ENCODE measurements around the gene NLK.
"Not testable (repeated sequence)": the region's sequence is repeated elsewhere in the genome, so short reads cannot be mapped to it uniquely, and the experiment has no call there.

NLK gene

DNA sequence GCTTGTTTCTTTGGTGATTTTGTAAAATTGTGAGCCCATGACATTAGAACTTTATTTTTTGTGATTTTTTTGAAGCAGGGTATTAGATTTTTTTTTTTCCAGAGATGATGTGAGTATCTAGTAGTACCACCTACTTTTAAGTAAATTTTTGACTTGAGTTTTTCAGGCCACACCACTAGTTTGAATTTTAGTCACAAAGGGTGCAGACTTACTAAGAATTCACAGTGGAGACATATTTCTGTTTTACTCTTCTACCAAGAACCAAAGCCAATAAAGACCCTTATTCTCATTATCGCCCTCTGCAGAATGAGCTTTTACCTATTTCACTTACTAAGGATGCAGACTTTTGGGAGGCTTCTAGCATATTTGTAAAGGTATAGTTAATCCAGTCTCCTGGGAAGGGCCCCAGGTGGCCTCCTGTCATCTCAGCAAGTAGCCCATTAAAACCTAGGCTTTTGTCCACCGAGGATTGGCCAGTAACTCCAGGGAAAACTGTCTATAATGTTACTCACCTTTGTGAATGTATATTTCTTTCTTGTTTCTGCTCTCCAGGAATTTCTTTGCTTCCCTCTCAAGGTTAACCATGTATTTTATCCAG, 30.6 kb downstream of the NLK start:
- Histone ChIP-seq H3K18ac (ENCODE audit: low read length) (no peak overlapping the region), H3K23ac (ENCODE audit: low read depth, low read length, poor library complexity) (no peak overlapping the region), H3K36me3 (replicated peaks in 1 of 2; ENCODE audit: control insufficient read depth in 2 of 2, insufficient read depth in 2 of 2, low read length in 2 of 2) (peaks cover 1 to 6% of the 10 kb centered on the region in 2 donors), H4K91ac (ENCODE audit: low read depth, low read length, poor library complexity) (no peak overlapping the region), H4K8ac (ENCODE audit: low read depth, low read length) (no peak overlapping the region), H2AFZ (ENCODE audit: low read length) (no peak overlapping the region), H2AK5ac (ENCODE audit: low read depth, low read length) (no peak overlapping the region), H2BK12ac (ENCODE audit: low read length) (no peak overlapping the region), H3K9me3 (replicated peaks in 1 of 2; ENCODE audit: control insufficient read depth in 2 of 2, insufficient read depth in 1 of 2, low read depth in 1 of 2, low read length in 2 of 2) (peaks cover 1 to 3% of the 10 kb centered on the region in 2 donors), H3K4me3 (ENCODE audit: low read length in 2 of 2) (no peak overlapping the region), H3K27ac (replicated peaks; ENCODE audit: low read length) (no peak overlapping the region), H3K4me1 (ENCODE audit: control insufficient read depth in 2 of 2, insufficient read depth in 1 of 2, low read depth in 1 of 2, low read length in 2 of 2) (no peaks in the 10 kb centered on the region), H3K14ac (ENCODE audit: low read length) (no peak overlapping the region), H3K9ac (ENCODE audit: low read depth, low read length, poor library complexity) (no peak overlapping the region), H3K79me1 (ENCODE audit: low read depth, low read length) (no peaks in the 10 kb centered on the region), H3K4me2 (ENCODE audit: insufficient read depth, low read length, poor library complexity, severe bottlenecking) (no peak overlapping the region), H2BK15ac (ENCODE audit: low read length) (no peak overlapping the region), H3K27me3 (ENCODE audit: control insufficient read depth in 3 of 3, insufficient read depth in 3 of 3, low read depth in 1 of 3, low read length in 3 of 3) (no peaks in the 10 kb centered on the region), H3K4ac (ENCODE audit: low read length) (no peak overlapping the region), H2BK5ac (ENCODE audit: low read length) (no peak overlapping the region), H2BK120ac (ENCODE audit: low read depth, low read length) (no peak overlapping the region)
- no CpG with 5 or more reads among the region's 2 CpGs for WGBS, 2 donors (ENCODE audit: extremely low coverage in 2 of 2, insufficient read length in 2 of 2, insufficient replicate concordance in 1 of 2)
- no peak for DNase-seq (ENCODE audit: low spot score)

- no peak overlapping the region for H4K91ac ChIP-seq (ENCODE audit: low read depth, low read length, poor library complexity)
- H3K79me1 ChIP-seq (ENCODE audit: low read depth, low read length): no peaks in the 10 kb centered on the region
- H3K14ac ChIP-seq (ENCODE audit: low read length): no peak overlapping the region
- H3K27ac ChIP-seq (replicated peaks; ENCODE audit: low read length): no peak overlapping the region
- H3K4me1 ChIP-seq (ENCODE audit: control insufficient read depth in 2 of 2, insufficient read depth in 1 of 2, low read depth in 1 of 2, low read length in 2 of 2): no peaks in the 10 kb centered on the region
- no peak overlapping the region for H2BK15ac ChIP-seq (ENCODE audit: low read length)
- DNase-seq (ENCODE audit: low spot score): no peak
- H3K4me2 ChIP-seq (ENCODE audit: insufficient read depth, low read length, poor library complexity, severe bottlenecking): no peak overlapping the region
- H2BK5ac ChIP-seq (ENCODE audit: low read length): no peak overlapping the region
- no peak overlapping the region for H3K23ac ChIP-seq (ENCODE audit: low read depth, low read length, poor library complexity)
- no peak overlapping the region for H3K9ac ChIP-seq (ENCODE audit: low read depth, low read length, poor library complexity)
- no CpG with 5 or more reads among the region's 3 CpGs for WGBS, 2 donors (ENCODE audit: extremely low coverage in 2 of 2, insufficient read length in 2 of 2, insufficient replicate concordance in 1 of 2)
- peaks cover 1% of the 10 kb centered on the region in 2 donors for H3K36me3 ChIP-seq (replicated peaks in 1 of 2; ENCODE audit: control insufficient read depth in 2 of 2, insufficient read depth in 2 of 2, low read length in 2 of 2)
- H4K8ac ChIP-seq (ENCODE audit: low read depth, low read length): no peak overlapping the region
- H2BK120ac ChIP-seq (ENCODE audit: low read depth, low read length): no peak overlapping the region
- no peak overlapping the region for H3K4me3 ChIP-seq (ENCODE audit: low read length in 2 of 2)
- H2AFZ ChIP-seq (ENCODE audit: low read length): no peak overlapping the region
- H3K18ac ChIP-seq (ENCODE audit: low read length): no peak overlapping the region
- H3K4ac ChIP-seq (ENCODE audit: low read length): no peak overlapping the region
- H2BK12ac ChIP-seq (ENCODE audit: low read length): no peak overlapping the region
- no peaks in the 10 kb centered on the region for H3K27me3 ChIP-seq (ENCODE audit: control insufficient read depth in 3 of 3, insufficient read depth in 3 of 3, low read depth in 1 of 3, low read length in 3 of 3)
- no peak overlapping the region for H2AK5ac ChIP-seq (ENCODE audit: low read depth, low read length)
- H3K9me3 ChIP-seq (replicated peaks in 1 of 2; ENCODE audit: control insufficient read depth in 2 of 2, insufficient read depth in 1 of 2, low read depth in 1 of 2, low read length in 2 of 2): peaks cover 1 to 3% of the 10 kb centered on the region in 2 donors
These were observed 31.5 kb downstream of the NLK start for GRCh38 chr17:28074010-28074409.

DNA sequence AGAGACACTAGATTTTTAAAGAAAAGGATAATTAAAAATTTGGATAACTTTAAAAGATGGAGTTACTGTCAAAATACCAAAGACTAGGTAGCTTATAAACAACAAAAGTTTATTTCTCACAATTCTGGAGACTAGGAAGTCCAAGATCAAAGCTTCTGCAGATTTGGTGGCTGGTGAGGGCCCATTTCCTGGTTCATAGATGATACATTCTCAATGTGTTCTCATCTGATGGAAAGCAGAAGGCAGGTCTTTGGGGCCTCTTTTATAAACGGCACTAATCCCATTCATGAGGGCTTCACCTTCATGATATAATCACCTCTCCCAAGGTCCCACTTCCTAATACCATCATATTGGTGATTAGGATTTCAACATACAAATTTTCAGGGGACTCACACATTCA, 33.7 kb downstream of the NLK start:
- Histone ChIP-seq H3K14ac (ENCODE audit: low read length) (no peak overlapping the region), H2BK12ac (ENCODE audit: low read length) (no peak overlapping the region), H3K9me3 (replicated peaks in 1 of 2; ENCODE audit: control insufficient read depth in 2 of 2, insufficient read depth in 1 of 2, low read depth in 1 of 2, low read length in 2 of 2) (peaks cover 1 to 3% of the 10 kb centered on the region in 2 donors), H3K18ac (ENCODE audit: low read length) (no peak overlapping the region), H3K79me1 (ENCODE audit: low read depth, low read length) (peaks cover 1% of the 10 kb centered on the region), H4K8ac (ENCODE audit: low read depth, low read length) (no peak overlapping the region), H3K4me2 (ENCODE audit: insufficient read depth, low read length, poor library complexity, severe bottlenecking) (no peak overlapping the region), H3K4me1 (ENCODE audit: control insufficient read depth in 2 of 2, insufficient read depth in 1 of 2, low read depth in 1 of 2, low read length in 2 of 2) (no peaks in the 10 kb centered on the region), H2AK5ac (ENCODE audit: low read depth, low read length) (no peak overlapping the region), H2BK5ac (ENCODE audit: low read length) (no peak overlapping the region), H2AFZ (ENCODE audit: low read length) (no peak overlapping the region), H2BK15ac (ENCODE audit: low read length) (no peak overlapping the region), H3K4ac (ENCODE audit: low read length) (no peak overlapping the region), H3K4me3 (ENCODE audit: low read length in 2 of 2) (no peak overlapping the region), H3K9ac (ENCODE audit: low read depth, low read length, poor library complexity) (no peak overlapping the region), H3K27ac (replicated peaks; ENCODE audit: low read length) (no peak overlapping the region), H3K27me3 (ENCODE audit: control insufficient read depth in 3 of 3, insufficient read depth in 3 of 3, low read depth in 1 of 3, low read length in 3 of 3) (no peaks in the 10 kb centered on the region), H3K23ac (ENCODE audit: low read depth, low read length, poor library complexity) (no peak overlapping the region), H4K91ac (ENCODE audit: low read depth, low read length, poor library complexity) (no peak overlapping the region), H2BK120ac (ENCODE audit: low read depth, low read length) (no peak overlapping the region), H3K36me3 (replicated peaks in 1 of 2; ENCODE audit: control insufficient read depth in 2 of 2, insufficient read depth in 2 of 2, low read length in 2 of 2) (peaks cover 0 to 1% of the 10 kb centered on the region in 2 donors)
- no CpG with 5 or more reads among the region's 1 CpG for WGBS, 2 donors (ENCODE audit: extremely low coverage in 2 of 2, insufficient read length in 2 of 2, insufficient replicate concordance in 1 of 2)
- no peak for DNase-seq (ENCODE audit: low spot score)

GRCh38 chr17:28077140-28077539, 34.7 kb downstream of the NLK start:
- not testable (repeated sequence) for H3K14ac ChIP-seq (ENCODE audit: low read length); DNase-seq (ENCODE audit: low spot score); H3K4ac ChIP-seq (ENCODE audit: low read length); H3K23ac ChIP-seq (ENCODE audit: low read depth, low read length, poor library complexity); H3K36me3 ChIP-seq (replicated peaks in 1 of 2; ENCODE audit: control insufficient read depth in 2 of 2, insufficient read depth in 2 of 2, low read length in 2 of 2); H4K8ac ChIP-seq (ENCODE audit: low read depth, low read length); H3K4me3 ChIP-seq (ENCODE audit: low read length in 2 of 2); H2AK5ac ChIP-seq (ENCODE audit: low read depth, low read length); H3K4me2 ChIP-seq (ENCODE audit: insufficient read depth, low read length, poor library complexity, severe bottlenecking); H3K79me1 ChIP-seq (ENCODE audit: low read depth, low read length); H2BK5ac ChIP-seq (ENCODE audit: low read length); H3K9ac ChIP-seq (ENCODE audit: low read depth, low read length, poor library complexity); H2AFZ ChIP-seq (ENCODE audit: low read length); H2BK120ac ChIP-seq (ENCODE audit: low read depth, low read length); H2BK12ac ChIP-seq (ENCODE audit: low read length); H3K9me3 ChIP-seq (replicated peaks in 1 of 2; ENCODE audit: control insufficient read depth in 2 of 2, insufficient read depth in 1 of 2, low read depth in 1 of 2, low read length in 2 of 2); H3K4me1 ChIP-seq (ENCODE audit: control insufficient read depth in 2 of 2, insufficient read depth in 1 of 2, low read depth in 1 of 2, low read length in 2 of 2); H3K18ac ChIP-seq (ENCODE audit: low read length); H3K27ac ChIP-seq (replicated peaks; ENCODE audit: low read length); H4K91ac ChIP-seq (ENCODE audit: low read depth, low read length, poor library complexity); H2BK15ac ChIP-seq (ENCODE audit: low read length); H3K27me3 ChIP-seq (ENCODE audit: control insufficient read depth in 3 of 3, insufficient read depth in 3 of 3, low read depth in 1 of 3, low read length in 3 of 3)
- WGBS, 2 donors (ENCODE audit: extremely low coverage in 2 of 2, insufficient read length in 2 of 2, insufficient replicate concordance in 1 of 2): no CpG with 5 or more reads among the region's 6 CpGs
